GM18505 (cell line): ENCODE data around the gene IL3.

ENCODE experiments used
- ATAC-seq: cut with Tn5 transposase; IDR thresholded peaks from one replicate; pipeline ENCODE4 v1.9.1; 2021; ENCODE audit not compliant: unreplicated experiment
- POLR2A ChIP-seq: IDR thresholded peaks from 4 replicates; pipeline ENCODE4 v1.6.1; 2011; ENCODE audit warnings: borderline replicate concordance; ENCODE audit not compliant: insufficient read depth, insufficient read length; ENCODE audit errors: extremely low read depth

Gene IL3

GRCh38 chr5:132020568-132021339 lies 39.7 kb upstream of the IL3 start:
- TF ChIP-seq POLR2A: no peak
- ATAC-seq: peak; percentile 25

- no peak for TF ChIP-seq POLR2A
- ATAC-seq: no peak
Observed at GRCh38 chr5:132021654-132022053, 38.8 kb upstream of the IL3 start.

- no peak for TF ChIP-seq POLR2A
- no peak for ATAC-seq
Observed at GRCh38 chr5:132022737-132023136, 37.7 kb upstream of the IL3 start.

DNA sequence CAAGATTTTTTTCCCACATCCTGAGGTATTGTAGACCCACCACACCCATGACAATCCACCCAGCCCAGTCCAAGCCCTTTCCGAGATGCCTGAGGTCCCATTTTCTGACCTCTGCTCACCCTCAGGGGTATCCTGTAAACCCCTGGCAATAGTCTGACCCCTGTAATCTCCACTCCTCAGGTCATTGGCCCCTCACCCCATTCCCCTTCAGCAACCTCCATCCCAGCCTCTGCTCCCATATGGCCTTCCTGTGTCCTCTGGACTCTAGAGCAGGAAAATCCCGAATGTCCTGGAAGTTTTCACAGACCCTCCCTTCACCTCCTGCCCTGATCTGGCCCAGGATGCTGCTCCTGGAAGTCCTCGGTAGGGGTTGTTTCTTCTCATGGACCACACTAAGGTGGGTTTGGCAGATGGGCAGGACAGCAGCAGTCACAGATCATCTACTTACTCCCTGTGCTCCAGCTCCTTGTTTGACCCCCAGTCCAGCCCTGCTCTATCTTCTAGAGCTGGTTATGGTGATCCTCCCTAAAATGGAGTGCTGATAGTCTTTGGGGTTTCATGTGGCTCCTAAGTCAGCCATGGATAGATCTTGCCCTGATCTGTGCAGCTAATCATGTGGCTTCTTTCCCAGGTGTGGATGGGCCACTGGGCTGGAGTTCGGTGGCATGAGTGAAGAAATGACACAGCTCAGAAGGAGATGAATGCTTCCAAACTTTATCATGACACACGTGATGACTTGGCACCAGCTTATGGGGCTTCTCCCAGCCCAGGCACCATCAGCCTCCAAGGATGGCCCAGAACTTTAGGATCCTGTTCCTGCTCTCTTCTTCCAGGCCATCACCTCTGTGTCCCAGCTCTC lies 37.0 kb upstream of the IL3 start:
- no peak for ATAC-seq
- no peak for TF ChIP-seq POLR2A

DNA sequence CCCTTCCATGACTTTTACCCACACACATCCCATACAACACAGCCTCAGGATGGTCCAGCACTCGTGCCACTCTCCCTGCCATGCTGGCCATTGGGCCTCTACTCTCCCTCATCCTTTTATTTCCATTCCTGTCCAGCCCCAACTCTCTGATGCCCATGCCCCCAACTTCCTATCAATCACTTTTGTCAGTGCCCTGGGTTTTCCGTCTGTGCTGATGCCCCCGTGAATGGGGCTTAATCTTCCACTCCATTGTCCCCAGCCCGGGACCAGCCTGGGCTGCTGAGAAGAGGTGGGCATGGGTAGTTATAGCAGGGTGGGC lies 36.4 kb upstream of the IL3 start:
- TF ChIP-seq POLR2A: no peak
- ATAC-seq: no peak

DNA sequence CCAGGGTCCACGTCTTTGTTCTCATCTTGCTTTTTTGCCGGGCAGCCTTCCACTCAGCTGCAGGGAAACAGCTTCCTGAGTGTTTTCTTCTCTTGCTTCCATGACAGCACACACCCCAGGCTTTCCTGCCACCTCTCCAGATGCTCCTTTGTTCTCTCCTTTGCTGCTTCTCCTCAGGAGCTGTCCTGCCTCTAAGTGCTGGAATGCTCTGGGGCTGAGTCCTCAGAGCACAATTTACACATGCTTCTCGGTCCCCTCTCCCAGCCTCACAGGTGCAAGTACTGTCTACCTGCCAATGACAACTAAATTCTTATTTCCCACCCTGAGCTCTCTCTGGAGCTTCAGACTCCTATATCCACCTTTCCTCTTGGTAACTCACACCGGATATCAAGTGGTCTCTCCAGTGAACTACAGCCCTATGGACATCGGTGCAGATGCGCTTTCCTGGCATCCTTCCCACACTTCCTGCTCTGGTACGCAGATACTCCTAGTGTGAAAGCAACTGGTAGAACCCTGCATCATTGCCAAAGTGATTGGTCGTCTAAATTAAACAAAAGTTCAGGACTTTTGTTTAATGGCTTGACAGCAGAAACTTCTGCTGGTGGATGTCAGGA lies 35.6 kb upstream of the IL3 start:
- ATAC-seq: no peak

DNA sequence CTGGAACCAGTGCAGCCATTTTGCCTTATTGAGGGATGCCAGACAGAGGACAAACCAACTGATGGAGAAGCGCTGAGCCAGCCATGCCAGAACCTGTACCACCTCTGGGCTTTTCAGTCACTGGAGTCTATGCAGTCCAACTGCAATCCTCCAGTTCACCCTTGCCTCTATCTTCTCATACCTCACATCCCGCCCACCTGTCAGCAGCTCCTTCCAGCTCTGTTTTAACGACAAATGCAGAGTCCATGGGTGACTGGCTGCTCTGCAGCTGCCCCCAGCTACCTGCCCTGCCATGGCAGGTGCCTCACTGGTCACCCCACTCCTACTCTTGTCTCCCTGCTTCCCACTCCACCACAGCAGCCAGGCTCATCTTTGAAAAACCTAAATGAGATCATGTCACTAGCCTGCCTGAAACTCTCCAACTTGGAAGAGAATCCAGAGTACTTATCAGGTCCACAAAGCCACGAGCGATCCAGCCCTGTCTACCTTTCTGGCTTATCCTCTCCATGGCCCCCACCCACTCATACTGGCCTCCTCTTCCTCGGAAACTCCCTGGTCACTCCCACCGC lies 35.0 kb upstream of the IL3 start:
- no peak for TF ChIP-seq POLR2A
- no peak for ATAC-seq

More for the DNA sequence above, 35.6 kb upstream of the IL3 start:
- no peak for TF ChIP-seq POLR2A

DNA sequence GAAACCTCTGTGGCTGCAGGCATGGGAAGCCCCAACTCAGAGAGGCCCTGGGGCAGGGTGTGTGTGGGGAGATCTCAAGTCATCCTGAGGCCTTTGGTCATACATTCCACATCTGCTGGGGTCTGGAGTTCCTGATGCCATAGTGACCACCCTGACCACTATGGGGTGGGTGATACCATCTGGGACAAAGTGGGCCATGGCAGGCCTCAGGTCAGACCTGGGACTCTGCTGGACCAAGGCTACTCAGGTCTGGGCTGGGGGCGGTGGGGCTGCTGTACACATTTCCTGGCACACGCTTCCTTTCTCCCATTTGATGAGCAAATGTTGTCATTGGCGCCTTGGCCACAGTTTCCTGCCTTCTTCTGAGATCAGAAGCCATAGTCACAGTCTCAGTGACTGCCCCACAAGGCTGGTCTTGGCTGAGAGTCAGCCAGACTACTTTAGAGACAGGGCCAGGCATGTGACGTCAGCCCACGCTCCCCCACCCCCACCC lies 33.9 kb upstream of the IL3 start:
- no peak for ATAC-seq
- TF ChIP-seq POLR2A: no peak

DNA sequence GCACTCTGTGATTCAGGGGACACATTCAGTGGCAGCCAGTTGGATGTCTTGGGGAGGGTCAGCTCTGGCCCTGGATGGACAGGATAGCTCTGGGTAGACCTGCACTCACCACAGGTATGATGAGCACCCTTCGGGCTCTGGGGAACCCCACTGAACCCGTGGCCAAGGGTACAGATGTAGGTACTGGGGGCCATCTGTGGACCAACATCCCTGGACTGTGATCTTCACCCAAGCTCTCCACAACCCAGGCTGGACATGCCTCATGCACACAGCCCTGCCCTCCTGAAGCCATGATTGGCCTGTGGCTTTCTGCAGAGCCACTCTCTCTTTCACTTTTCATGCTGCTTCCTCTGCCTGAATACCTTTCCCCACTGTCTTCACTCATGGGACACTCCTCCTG lies 33.4 kb upstream of the IL3 start:
- no peak for TF ChIP-seq POLR2A
- peak; percentile 82 for ATAC-seq

- TF ChIP-seq POLR2A: no peak
- ATAC-seq: no peak
Observed at GRCh38 chr5:132029609-132030330, 30.7 kb upstream of the IL3 start.

- no peak for TF ChIP-seq POLR2A
Observed at GRCh38 chr5:132030610-132031009, 29.8 kb upstream of the IL3 start.

GRCh38 chr5:132032196-132032595 lies 28.3 kb upstream of the IL3 start:
- ATAC-seq: no peak
- no peak for TF ChIP-seq POLR2A

More at GRCh38 chr5:132030610-132031009, 29.8 kb upstream of the IL3 start:
- no peak for ATAC-seq

DNA sequence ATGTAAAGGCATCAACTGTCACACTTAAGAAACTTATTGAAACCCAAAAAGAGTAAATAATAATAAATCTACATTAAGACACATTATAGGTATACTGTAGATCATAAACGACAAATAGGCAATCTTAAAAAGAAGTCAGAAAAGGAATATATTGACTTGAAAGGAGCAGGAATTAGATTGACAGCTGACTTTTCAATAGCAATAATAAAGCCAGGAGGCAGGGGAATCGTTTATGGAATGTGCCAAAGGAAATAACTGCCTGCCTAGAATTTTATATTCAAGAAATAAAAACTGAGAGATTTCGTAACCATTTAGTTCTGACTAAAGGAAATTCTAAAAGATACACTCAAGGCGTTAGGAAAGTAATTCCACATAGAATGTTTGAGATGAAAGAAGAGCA lies 27.3 kb upstream of the IL3 start:
- TF ChIP-seq POLR2A: no peak
- ATAC-seq: no peak

GRCh38 chr5:132037353-132037752 lies 23.1 kb upstream of the IL3 start:
- no peak for TF ChIP-seq POLR2A
- no peak for ATAC-seq

DNA sequence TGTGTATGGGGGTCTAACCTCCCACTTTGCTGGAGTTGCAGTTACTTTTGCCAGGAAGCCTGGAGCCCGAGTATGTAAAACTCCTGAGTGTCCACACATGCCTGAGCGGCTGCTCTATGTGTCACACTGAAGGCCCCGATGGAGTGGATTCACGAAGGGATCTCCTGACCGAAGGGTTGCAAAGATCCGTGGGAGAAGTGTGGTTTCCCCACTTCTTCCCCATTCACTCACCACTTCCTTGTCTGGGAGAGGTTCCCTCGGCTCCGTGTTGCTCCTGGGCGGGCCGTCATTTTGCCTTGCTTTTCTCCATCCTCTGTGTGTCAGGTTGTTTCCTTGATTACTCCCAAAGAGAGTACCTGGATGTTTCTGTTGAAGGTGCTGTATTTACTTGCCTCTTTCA lies 16.2 kb upstream of the IL3 start:
- no peak for TF ChIP-seq POLR2A

More for the DNA sequence above, 16.2 kb upstream of the IL3 start:
- no peak for ATAC-seq
